ENCODE results near the gene SMIM21. TPM values are rescaled to one million over a fixed set of nuclear protein-coding genes. Genes with fewer than 3 reads are reported as not detected.

The SMIM21 gene
- total RNA-seq, 2 donors from 2014 or later = not detected

GRCh38 chr18:75407468-75408437, 19.8 kb downstream of the SMIM21 start:
- no peaks in the 10 kb centered on the region for H3K36me3 Mint-ChIP-seq (ENCODE audit: low read depth)
- no peak overlapping the region for H3K27ac Mint-ChIP-seq
- peaks cover 12% of the 10 kb centered on the region for H3K27me3 Mint-ChIP-seq
- no peaks in the 10 kb centered on the region for H3K4me1 Mint-ChIP-seq
- ATAC-seq (replicated peaks) = no peak
- H3K9me3 Mint-ChIP-seq = no peaks in the 10 kb centered on the region
- no peak overlapping the region for H3K4me3 Mint-ChIP-seq

GRCh38 chr18:75406491-75407445, 20.7 kb downstream of the SMIM21 start:
- H3K9me3 Mint-ChIP-seq = no peaks in the 10 kb centered on the region
- H3K4me1 Mint-ChIP-seq = no peaks in the 10 kb centered on the region
- H3K4me3 Mint-ChIP-seq = no peak overlapping the region
- H3K27ac Mint-ChIP-seq = no peak overlapping the region
- no peak for ATAC-seq (replicated peaks)
- no peaks in the 10 kb centered on the region for H3K36me3 Mint-ChIP-seq (ENCODE audit: low read depth)
- peaks cover 19% of the 10 kb centered on the region for H3K27me3 Mint-ChIP-seq

- Mint-ChIP-seq H3K27me3 (peaks cover 19% of the 10 kb centered on the region), H3K9me3 (no peaks in the 10 kb centered on the region), H3K4me1 (no peaks in the 10 kb centered on the region), H3K36me3 (ENCODE audit: low read depth) (no peaks in the 10 kb centered on the region), H3K4me3 (no peak overlapping the region), H3K27ac (no peak overlapping the region)
- no peak for ATAC-seq (replicated peaks)
Measured at GRCh38 chr18:75405351-75405750, 22.2 kb downstream of the SMIM21 start.

DNA sequence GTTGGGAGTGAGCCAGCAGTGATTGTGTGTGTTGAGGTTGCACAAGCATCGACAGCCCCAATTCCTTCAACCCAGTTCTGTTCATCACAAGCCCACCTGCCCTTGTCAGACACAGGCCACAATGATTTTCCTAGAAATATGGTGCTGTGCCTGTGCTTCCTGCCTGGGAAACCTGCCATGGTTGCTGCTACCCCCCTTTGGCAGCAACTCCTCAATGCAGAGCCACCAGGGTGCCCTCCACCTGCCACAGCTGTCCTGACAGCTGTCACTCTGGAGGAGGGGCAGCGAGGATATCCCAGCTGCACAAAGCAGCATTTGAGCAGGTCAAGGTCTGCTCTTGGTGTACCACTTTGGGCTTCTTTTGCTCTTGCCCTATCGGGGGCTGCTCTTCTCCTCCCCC, 27.1 kb downstream of the SMIM21 start:
- H3K9me3 Mint-ChIP-seq = no peaks in the 10 kb centered on the region
- peaks cover 25% of the 10 kb centered on the region for H3K27me3 Mint-ChIP-seq
- no peak overlapping the region for H3K27ac Mint-ChIP-seq
- no peaks in the 10 kb centered on the region for H3K36me3 Mint-ChIP-seq (ENCODE audit: low read depth)
- ATAC-seq (replicated peaks) = no peak
- H3K4me3 Mint-ChIP-seq = no peak overlapping the region
- H3K4me1 Mint-ChIP-seq = no peaks in the 10 kb centered on the region

DNA sequence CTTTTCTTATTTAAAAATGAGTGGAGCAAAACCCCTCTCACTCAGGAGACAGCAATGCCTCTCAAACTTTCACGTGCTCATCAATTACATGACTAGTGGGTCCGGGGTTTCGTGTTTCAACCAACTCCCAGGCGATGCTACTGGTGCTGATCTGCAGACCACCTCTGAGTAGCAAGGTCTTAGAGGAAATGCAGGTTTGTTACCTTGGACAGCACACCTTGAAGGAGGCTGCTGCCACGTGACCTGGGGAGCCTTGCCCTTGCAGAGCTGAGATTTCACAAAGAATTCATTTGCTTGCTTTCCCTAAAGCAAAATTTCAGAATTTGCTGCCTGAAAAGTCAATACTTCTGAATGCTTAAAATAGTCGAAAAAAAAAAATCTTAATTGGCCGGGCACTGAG, 32.4 kb downstream of the SMIM21 start:
- ATAC-seq (replicated peaks) = no peak
- H3K9me3 Mint-ChIP-seq = no peaks in the 10 kb centered on the region
- H3K27me3 Mint-ChIP-seq = peaks cover 35% of the 10 kb centered on the region
- H3K4me1 Mint-ChIP-seq = no peaks in the 10 kb centered on the region
- H3K36me3 Mint-ChIP-seq (ENCODE audit: low read depth) = no peaks in the 10 kb centered on the region
- no peak overlapping the region for H3K4me3 Mint-ChIP-seq
- H3K27ac Mint-ChIP-seq = no peak overlapping the region

- no peak overlapping the region for H3K4me3 Mint-ChIP-seq
- H3K27ac Mint-ChIP-seq = no peak overlapping the region
- no peak for ATAC-seq (replicated peaks)
- no peaks in the 10 kb centered on the region for H3K4me1 Mint-ChIP-seq
- no peaks in the 10 kb centered on the region for H3K36me3 Mint-ChIP-seq (ENCODE audit: low read depth)
- peaks cover 36% of the 10 kb centered on the region for H3K27me3 Mint-ChIP-seq
- no peaks in the 10 kb centered on the region for H3K9me3 Mint-ChIP-seq
Measured at GRCh38 chr18:75393721-75394120, 33.8 kb downstream of the SMIM21 start.

- ATAC-seq (replicated peaks) = no peak
- H3K27ac Mint-ChIP-seq = no peak overlapping the region
Measured at GRCh38 chr18:75392226-75392578, 35.3 kb downstream of the SMIM21 start.

GRCh38 chr18:75391279-75392225, 36.0 kb downstream of the SMIM21 start:
- H3K27me3 Mint-ChIP-seq = peaks cover 33% of the 10 kb centered on the region
- no peaks in the 10 kb centered on the region for H3K9me3 Mint-ChIP-seq
- ATAC-seq (replicated peaks) = no peak

More at GRCh38 chr18:75392226-75392578, 35.3 kb downstream of the SMIM21 start:
- H3K4me3 Mint-ChIP-seq = no peak overlapping the region
- peaks cover 32% of the 10 kb centered on the region for H3K27me3 Mint-ChIP-seq
- no peaks in the 10 kb centered on the region for H3K9me3 Mint-ChIP-seq
- no peaks in the 10 kb centered on the region for H3K4me1 Mint-ChIP-seq
- no peaks in the 10 kb centered on the region for H3K36me3 Mint-ChIP-seq (ENCODE audit: low read depth)

GRCh38 chr18:75390854-75391253, 36.6 kb downstream of the SMIM21 start:
- H3K9me3 Mint-ChIP-seq = no peaks in the 10 kb centered on the region
- H3K36me3 Mint-ChIP-seq (ENCODE audit: low read depth) = no peaks in the 10 kb centered on the region
- H3K4me3 Mint-ChIP-seq = no peak overlapping the region
- no peaks in the 10 kb centered on the region for H3K4me1 Mint-ChIP-seq
- H3K27ac Mint-ChIP-seq = no peak overlapping the region
- peaks cover 35% of the 10 kb centered on the region for H3K27me3 Mint-ChIP-seq
- no peak for ATAC-seq (replicated peaks)

More at GRCh38 chr18:75391279-75392225, 36.0 kb downstream of the SMIM21 start:
- no peak overlapping the region for H3K27ac Mint-ChIP-seq
- no peaks in the 10 kb centered on the region for H3K4me1 Mint-ChIP-seq
- H3K4me3 Mint-ChIP-seq = no peak overlapping the region
- no peaks in the 10 kb centered on the region for H3K36me3 Mint-ChIP-seq (ENCODE audit: low read depth)

DNA sequence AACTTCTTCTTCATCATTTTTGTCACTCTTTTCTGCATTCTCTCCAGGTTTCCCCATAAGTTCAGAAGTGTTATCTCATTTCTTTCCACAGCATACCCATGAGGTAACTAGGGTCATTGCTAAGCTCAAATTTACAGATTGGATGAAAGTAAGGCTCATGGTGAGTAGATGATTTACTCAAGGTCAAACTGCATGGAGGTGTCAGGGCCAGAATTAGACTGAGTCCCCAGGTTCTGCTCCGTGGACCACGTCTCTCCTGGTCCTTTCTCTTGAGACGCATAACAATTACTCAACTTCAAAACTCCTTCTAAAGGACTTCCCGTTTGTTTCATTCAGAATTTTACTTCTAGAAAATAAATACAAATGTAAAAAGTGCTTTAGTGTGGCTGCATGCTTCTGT, 43.4 kb downstream of the SMIM21 start:
- H3K27ac Mint-ChIP-seq = no peak overlapping the region
- H3K4me3 Mint-ChIP-seq = no peak overlapping the region
- H3K9me3 Mint-ChIP-seq = no peaks in the 10 kb centered on the region
- peaks cover 19% of the 10 kb centered on the region for H3K27me3 Mint-ChIP-seq
- no peaks in the 10 kb centered on the region for H3K36me3 Mint-ChIP-seq (ENCODE audit: low read depth)
- H3K4me1 Mint-ChIP-seq = no peaks in the 10 kb centered on the region
- ATAC-seq (replicated peaks) = no peak

GRCh38 chr18:75378376-75379315, 48.9 kb downstream of the SMIM21 start:
- Mint-ChIP-seq H3K9me3 (no peaks in the 10 kb centered on the region), H3K27me3 (peaks cover 5% of the 10 kb centered on the region)

DNA sequence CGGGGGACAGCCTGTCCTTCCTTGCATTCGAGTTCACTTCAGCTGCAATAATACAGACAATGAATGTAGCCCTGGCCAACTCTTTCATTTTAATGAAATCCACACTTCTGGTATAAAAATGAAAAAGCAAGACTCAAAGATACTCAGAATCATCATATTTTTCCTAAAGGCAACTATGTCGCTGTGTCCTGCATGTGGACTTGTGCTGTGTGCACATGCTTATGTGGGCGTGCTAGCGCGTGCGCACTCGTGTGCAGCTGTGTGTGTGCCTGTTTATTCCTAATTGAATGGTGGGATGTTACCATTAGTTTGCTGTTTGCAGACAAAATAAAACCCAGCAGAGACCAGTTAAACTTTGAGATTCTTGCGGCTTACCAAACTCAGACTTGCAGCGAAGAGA, 49.6 kb downstream of the SMIM21 start:
- no peak overlapping the region for H3K4me3 Mint-ChIP-seq
- no peaks in the 10 kb centered on the region for H3K9me3 Mint-ChIP-seq
- no peak overlapping the region for H3K27ac Mint-ChIP-seq
- ATAC-seq (replicated peaks) = no peak
- H3K36me3 Mint-ChIP-seq (ENCODE audit: low read depth) = no peaks in the 10 kb centered on the region
- H3K27me3 Mint-ChIP-seq = peaks cover 3% of the 10 kb centered on the region
- H3K4me1 Mint-ChIP-seq = no peaks in the 10 kb centered on the region

More at GRCh38 chr18:75378376-75379315, 48.9 kb downstream of the SMIM21 start:
- Mint-ChIP-seq H3K4me1 (no peaks in the 10 kb centered on the region), H3K36me3 (ENCODE audit: low read depth) (no peaks in the 10 kb centered on the region), H3K4me3 (no peak overlapping the region), H3K27ac (no peak overlapping the region)
- no peak for ATAC-seq (replicated peaks)

GRCh38 chr18:75377258-75377657, 50.2 kb downstream of the SMIM21 start:
- peaks cover 3% of the 10 kb centered on the region for H3K27me3 Mint-ChIP-seq
- ATAC-seq (replicated peaks) = no peak
- H3K36me3 Mint-ChIP-seq (ENCODE audit: low read depth) = no peaks in the 10 kb centered on the region
- no peak overlapping the region for H3K4me3 Mint-ChIP-seq
- no peak overlapping the region for H3K27ac Mint-ChIP-seq
- no peaks in the 10 kb centered on the region for H3K4me1 Mint-ChIP-seq
- H3K9me3 Mint-ChIP-seq = no peaks in the 10 kb centered on the region

Measured in activated T-helper 17 cell treated with anti-CD3 and anti-CD28 coated beads, Interleukin-2, amount 50 U/mL, for 72 hours (primary cell).